C4-2B (cell line): ENCODE measurements around the gene MAML3.
"Not testable (repeated sequence)": the region's sequence is repeated elsewhere in the genome, so short reads cannot be mapped to it uniquely, and the experiment has no call there.

Experiments
- H3K27ac ChIP-seq: fragments of 450-650 bp; 2 replicates; pipeline ENCODE4 v1.5.1; 2017
- CTCF ChIP-seq: fragments of 450-650 bp; conservative IDR thresholded peaks from 2 replicates; pipeline ENCODE4 v1.5.1; 2017; ENCODE audit warnings: mild to moderate bottlenecking
- ZFX ChIP-seq: fragments of 450-650 bp; IDR thresholded peaks from 2 replicates; pipeline ENCODE4 v1.6.1; 2017

Gene MAML3

GRCh38 chr4:139951021-139951420 is 203.0 kb downstream of the MAML3 start:
- TF ChIP-seq CTCF (no peak), ZFX (no peak)
- no peak overlapping the region for H3K27ac ChIP-seq

- no peak for TF ChIP-seq ZFX
- TF ChIP-seq CTCF, result no peak
- H3K27ac ChIP-seq, result no peak overlapping the region
Measured at GRCh38 chr4:139950568-139950967, 203.4 kb downstream of the MAML3 start.

GRCh38 chr4:139944916-139945315 is 209.1 kb downstream of the MAML3 start:
- not testable (repeated sequence) for H3K27ac ChIP-seq

GRCh38 chr4:139943277-139943676 is 210.7 kb downstream of the MAML3 start:
- H3K27ac ChIP-seq, result no peak overlapping the region
- TF ChIP-seq CTCF (no peak), ZFX (no peak)

GRCh38 chr4:139942241-139942640 is 211.7 kb downstream of the MAML3 start:
- no peak overlapping the region for H3K27ac ChIP-seq
- TF ChIP-seq CTCF, result no peak
- no peak for TF ChIP-seq ZFX

GRCh38 chr4:139940600-139940999 is 213.4 kb downstream of the MAML3 start:
- no peak for TF ChIP-seq ZFX
- no peak for TF ChIP-seq CTCF
- no peak overlapping the region for H3K27ac ChIP-seq

- no peak overlapping the region for H3K27ac ChIP-seq
- TF ChIP-seq ZFX (no peak), CTCF (no peak)
Measured at GRCh38 chr4:139938414-139938813, 215.6 kb downstream of the MAML3 start.

- H3K27ac ChIP-seq, result no peak overlapping the region
- no peak for TF ChIP-seq ZFX
- no peak for TF ChIP-seq CTCF
Measured at GRCh38 chr4:139935911-139936310, 218.1 kb downstream of the MAML3 start.
